ENCODE data around the gene ATP8A2. TPM values are rescaled to one million over a fixed set of nuclear protein-coding genes. Genes with fewer than 3 reads are reported as not detected.

Gene ATP8A2
- total and polyA plus RNA-seq, 4 donors: 0.01 to 0.08 (median 0.05) TPM; not detected in 1

GRCh38 chr13:25839371-25839770 is 467.6 kb downstream of the ATP8A2 start:
- H3K9me3 ChIP-seq (ENCODE audit: control insufficient read depth in 4 of 4, low read length in 3 of 4): no peaks in the 10 kb centered on the region
- H3K27ac ChIP-seq (ENCODE audit: low read depth in 1 of 2, low read length in 2 of 2): no peak overlapping the region
- H3K36me3 ChIP-seq (ENCODE audit: control insufficient read depth in 4 of 4, insufficient read depth in 3 of 4, low read depth in 1 of 4, low read length in 3 of 4): no peaks in the 10 kb centered on the region
- TF ChIP-seq RXRA (IDR thresholded peaks at IDR 0.05) (no peak), EGR1 (IDR thresholded peaks at IDR 0.05; ENCODE audit: low read depth in 2 of 2) (no peak), YY1 (IDR thresholded peaks at IDR 0.05) (no peak), FOXA1 (IDR thresholded peaks at IDR 0.05) (no peak)
- 75% methylated on average over 8 of the region's 8 CpGs for WGBS
- H3K4me1 ChIP-seq (ENCODE audit: control insufficient read depth in 4 of 4, insufficient read depth in 4 of 4, low read length in 3 of 4): no peaks in the 10 kb centered on the region
- no peak overlapping the region for H3K9ac ChIP-seq (ENCODE audit: low read depth in 1 of 2, low read length in 2 of 2)
- no peak overlapping the region for H3K4me3 ChIP-seq (ENCODE audit: low read depth in 1 of 3, low read length in 3 of 3)
- peaks cover 0 to 3% (median under 1%) of the 10 kb centered on the region in 4 donors for H3K27me3 ChIP-seq (ENCODE audit: control insufficient read depth in 4 of 4, insufficient read depth in 4 of 4, low read length in 3 of 4)
- no peak for DNase-seq (ENCODE audit: low spot score)

GRCh38 chr13:25840261-25840660 is 468.5 kb downstream of the ATP8A2 start:
- no peaks in the 10 kb centered on the region for H3K36me3 ChIP-seq (ENCODE audit: control insufficient read depth in 4 of 4, insufficient read depth in 3 of 4, low read depth in 1 of 4, low read length in 3 of 4)
- WGBS: 68% methylated on average over 3 of the region's 3 CpGs
- no peak for DNase-seq (ENCODE audit: low spot score)
- no peak overlapping the region for H3K9ac ChIP-seq (ENCODE audit: low read depth in 1 of 2, low read length in 2 of 2)
- TF ChIP-seq RXRA (IDR thresholded peaks at IDR 0.05) (no peak), ZBTB33 (IDR thresholded peaks at IDR 0.05) (no peak), EGR1 (IDR thresholded peaks at IDR 0.05; ENCODE audit: low read depth in 2 of 2) (no peak), HNF4A (conservative IDR thresholded peaks at IDR 0.05) (no peak), RAD21 (IDR thresholded peaks at IDR 0.05) (no peak), SP1 (IDR thresholded peaks at IDR 0.05) (no peak), YY1 (IDR thresholded peaks at IDR 0.05) (no peak), ATF3 (IDR thresholded peaks at IDR 0.05) (no peak), CTCF (IDR thresholded peaks at IDR 0.05; ENCODE audit: low read depth, low read length, missing input control) (no peak), HNF4G (IDR thresholded peaks at IDR 0.05) (no peak), FOXA2 (IDR thresholded peaks at IDR 0.05) (no peak), MAX (IDR thresholded peaks at IDR 0.05) (no peak), TAF1 (conservative IDR thresholded peaks at IDR 0.05) (no peak), FOXA1 (IDR thresholded peaks at IDR 0.05) (no peak), REST (IDR thresholded peaks at IDR 0.05) (no peak), JUND (IDR thresholded peaks at IDR 0.05) (no peak), NR2F2 (IDR thresholded peaks at IDR 0.05) (no peak), GABPA (IDR thresholded peaks at IDR 0.05 in 1 of 2, conservative IDR thresholded peaks at IDR 0.05 in 1 of 2) (no peak)
- no peaks in the 10 kb centered on the region for H3K4me1 ChIP-seq (ENCODE audit: control insufficient read depth in 4 of 4, insufficient read depth in 4 of 4, low read length in 3 of 4)
- no peak overlapping the region for H3K27ac ChIP-seq (ENCODE audit: low read depth in 1 of 2, low read length in 2 of 2)
- no peaks in the 10 kb centered on the region for H3K9me3 ChIP-seq (ENCODE audit: control insufficient read depth in 4 of 4, low read length in 3 of 4)
- H3K27me3 ChIP-seq (ENCODE audit: control insufficient read depth in 4 of 4, insufficient read depth in 4 of 4, low read length in 3 of 4): peaks cover 0 to 3% (median 0%) of the 10 kb centered on the region in 4 donors
- H3K4me3 ChIP-seq (ENCODE audit: low read depth in 1 of 3, low read length in 3 of 3): no peak overlapping the region

Measured in liver (tissue), 9 donors.